ENCODE results near the gene UBE2QL1. TPM values are rescaled to one million over a fixed set of nuclear protein-coding genes. Genes with fewer than 3 reads are reported as not detected.
A peak's percentile ranks its signal among the peaks of the same experiment; 100 is the strongest.

The UBE2QL1 gene
- total RNA-seq, 1 donor from 2014 or later: not detected

GRCh38 chr5:6522923-6523322 is 74.3 kb downstream of the UBE2QL1 start:
- Mint-ChIP-seq H3K4me1 (ENCODE audit: unreplicated experiment) (no peaks in the 10 kb centered on the region), H3K4me3 (ENCODE audit: unreplicated experiment) (no peak overlapping the region), H3K27ac (ENCODE audit: unreplicated experiment) (no peak overlapping the region), H3K27me3 (ENCODE audit: unreplicated experiment) (no peaks in the 10 kb centered on the region), H3K9me3 (ENCODE audit: unreplicated experiment) (no peaks in the 10 kb centered on the region), H3K36me3 (ENCODE audit: unreplicated experiment) (no peaks in the 10 kb centered on the region)
- DNase-seq (ENCODE audit: extremely low spot score, unreplicated experiment): no peak
- TF ChIP-seq CTCF (IDR thresholded peaks at IDR 0.05): no peak

- no peak overlapping the region for H3K4me3 Mint-ChIP-seq (ENCODE audit: unreplicated experiment)
- H3K36me3 Mint-ChIP-seq (ENCODE audit: unreplicated experiment): no peaks in the 10 kb centered on the region
- no peak for TF ChIP-seq CTCF (IDR thresholded peaks at IDR 0.05)
- H3K27me3 Mint-ChIP-seq (ENCODE audit: unreplicated experiment): no peaks in the 10 kb centered on the region
- no peaks in the 10 kb centered on the region for H3K9me3 Mint-ChIP-seq (ENCODE audit: unreplicated experiment)
- no peaks in the 10 kb centered on the region for H3K4me1 Mint-ChIP-seq (ENCODE audit: unreplicated experiment)
- DNase-seq (ENCODE audit: extremely low spot score, unreplicated experiment): no peak
- H3K27ac Mint-ChIP-seq (ENCODE audit: unreplicated experiment): no peak overlapping the region
These were observed 76.8 kb downstream of the UBE2QL1 start for GRCh38 chr5:6525422-6525821.

GRCh38 chr5:6525910-6526309 is 77.3 kb downstream of the UBE2QL1 start:
- DNase-seq (ENCODE audit: extremely low spot score, unreplicated experiment): no peak
- no peaks in the 10 kb centered on the region for H3K4me1 Mint-ChIP-seq (ENCODE audit: unreplicated experiment)
- no peak overlapping the region for H3K4me3 Mint-ChIP-seq (ENCODE audit: unreplicated experiment)
- no peaks in the 10 kb centered on the region for H3K36me3 Mint-ChIP-seq (ENCODE audit: unreplicated experiment)
- no peak for TF ChIP-seq CTCF (IDR thresholded peaks at IDR 0.05)
- H3K9me3 Mint-ChIP-seq (ENCODE audit: unreplicated experiment): no peaks in the 10 kb centered on the region
- no peak overlapping the region for H3K27ac Mint-ChIP-seq (ENCODE audit: unreplicated experiment)
- H3K27me3 Mint-ChIP-seq (ENCODE audit: unreplicated experiment): no peaks in the 10 kb centered on the region

GRCh38 chr5:6527749-6528455 is 79.2 kb downstream of the UBE2QL1 start:
- no peaks in the 10 kb centered on the region for H3K4me1 Mint-ChIP-seq (ENCODE audit: unreplicated experiment)
- no peak for DNase-seq (ENCODE audit: extremely low spot score, unreplicated experiment)
- no peaks in the 10 kb centered on the region for H3K36me3 Mint-ChIP-seq (ENCODE audit: unreplicated experiment)
- no peak overlapping the region for H3K27ac Mint-ChIP-seq (ENCODE audit: unreplicated experiment)
- H3K9me3 Mint-ChIP-seq (ENCODE audit: unreplicated experiment): no peaks in the 10 kb centered on the region
- TF ChIP-seq CTCF (IDR thresholded peaks at IDR 0.05): no peak
- H3K27me3 Mint-ChIP-seq (ENCODE audit: unreplicated experiment): no peaks in the 10 kb centered on the region
- H3K4me3 Mint-ChIP-seq (ENCODE audit: unreplicated experiment): no peak overlapping the region

- H3K27me3 Mint-ChIP-seq (ENCODE audit: unreplicated experiment): peaks cover 10% of the 10 kb centered on the region
- no peak overlapping the region for H3K27ac Mint-ChIP-seq (ENCODE audit: unreplicated experiment)
These were observed 86.9 kb downstream of the UBE2QL1 start for GRCh38 chr5:6535594-6535993.

More at GRCh38 chr5:6535594-6535993, 86.9 kb downstream of the UBE2QL1 start:
- H3K4me3 Mint-ChIP-seq (ENCODE audit: unreplicated experiment): no peak overlapping the region
- H3K4me1 Mint-ChIP-seq (ENCODE audit: unreplicated experiment): no peaks in the 10 kb centered on the region
- no peaks in the 10 kb centered on the region for H3K36me3 Mint-ChIP-seq (ENCODE audit: unreplicated experiment)
- peak; percentile 42 for DNase-seq (ENCODE audit: extremely low spot score, unreplicated experiment)
- no peak for TF ChIP-seq CTCF (IDR thresholded peaks at IDR 0.05)
- peaks cover 4% of the 10 kb centered on the region for H3K9me3 Mint-ChIP-seq (ENCODE audit: unreplicated experiment)
